ENCODE measurements around the gene BEX4. TPM values are rescaled to one million over a fixed set of nuclear protein-coding genes. Genes with fewer than 3 reads are reported as not detected.
"Not testable (repeated sequence)": the region's sequence is repeated elsewhere in the genome, so short reads cannot be mapped to it uniquely, and the experiment has no call there.

Gene BEX4
- total and polyA plus RNA-seq, 7 experiments from 2014 or later: 8.8 to 120 (median 45.7) TPM

- peaks cover 0 to 5% (median 0%) of the 10 kb centered on the region in 3 experiments for H3K36me3 ChIP-seq (ENCODE audit: control insufficient read depth in 2 of 3, insufficient read depth in 3 of 3, low read length in 3 of 3)
- H3K27ac ChIP-seq (ENCODE audit: low read depth, low read length): no peak overlapping the region
- Mint-ChIP-seq H3K36me3 (no peaks in the 10 kb centered on the region), H3K27ac (peak overlapping the region in 1 of 9 donors; percentile 55), H3K4me3 (no peak overlapping the region), H3K9me3 (no peaks in the 10 kb centered on the region), H3K27me3 (peaks cover 0 to 5% (median 3%) of the 10 kb centered on the region in 5 donors), H3K4me1 (peaks cover 0 to 11% (median 7%) of the 10 kb centered on the region in 7 donors)
- ChIA-PET POLR2A (interaction anchor here (0.8 to 1.3 kb wide), 3 partner anchors 249 to 279 kb away, joined by 3 to 4 read pairs (median 4); no protein-coding TSS in a partner anchor), CTCF (interaction anchor here (0.7 to 1.8 kb wide), 7 partner anchors 13 to 499 kb away, joined by 3 to 14 read pairs (median 3); partner anchors contain the start of gene TMEM31)
- H3K4me3 ChIP-seq (ENCODE audit: low read length): no peak overlapping the region
- no peaks in the 10 kb centered on the region for H3K9me3 ChIP-seq (ENCODE audit: control insufficient read depth in 2 of 3, low read length in 3 of 3)
- peak; percentile 46 for ATAC-seq
- no peaks in the 10 kb centered on the region for H3K27me3 ChIP-seq (ENCODE audit: control insufficient read depth in 2 of 2, insufficient read depth in 2 of 2, low read length in 2 of 2)
- H3K4me1 ChIP-seq (ENCODE audit: control insufficient read depth in 2 of 2, insufficient read depth in 2 of 2, low read length in 2 of 2): no peaks in the 10 kb centered on the region
- intact Hi-C loops (cut with micrococcal nuclease): loop anchor here (1.0 to 5.0 kb wide), 5 partner anchors 37 to 476 kb away; partner anchors contain the start of gene MORF4L2 (in 1 of the 2)
- DNase-seq: peak in 7 of 9 donors; percentile 35 to 59 (median 44)
Observed at GRCh38 chrX:103211012-103211715, 3.7 kb upstream of the BEX4 start.

DNA sequence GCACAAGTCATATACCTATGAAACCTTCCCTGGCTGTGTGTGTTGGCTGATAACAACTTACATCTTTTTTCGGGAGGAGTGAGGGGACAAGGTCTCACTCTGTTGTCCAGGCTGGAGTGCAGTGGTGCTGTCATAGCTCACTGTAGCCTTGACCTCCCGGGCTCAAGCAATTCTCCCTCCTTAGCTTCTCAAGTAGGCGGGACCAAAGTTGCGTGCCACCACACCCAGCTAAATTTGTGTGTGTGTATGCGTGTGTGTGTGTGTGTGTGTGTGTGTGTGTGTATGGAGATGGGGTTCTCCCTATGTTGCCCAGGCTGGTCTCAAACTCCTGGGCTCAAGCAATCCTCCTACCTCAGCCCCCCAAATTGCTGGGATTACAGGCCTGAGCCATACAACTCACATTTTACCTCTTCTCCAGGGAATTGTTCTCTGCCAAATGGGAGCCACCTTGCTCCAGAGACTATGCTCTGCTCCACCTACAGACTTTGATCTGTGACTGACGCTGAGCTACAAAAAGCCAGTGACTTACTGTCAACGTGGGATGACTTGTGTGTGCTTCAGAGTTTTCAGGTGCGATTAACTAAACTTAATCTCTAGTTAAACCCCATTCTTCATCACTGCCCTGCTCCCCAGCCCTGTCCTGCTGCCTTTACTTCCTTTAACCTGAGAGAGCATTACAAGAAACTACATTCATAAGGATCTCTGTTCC, 2.0 kb upstream of the BEX4 start:
- Mint-ChIP-seq H3K27ac (peak overlapping the region in 1 of 9 donors; percentile 69), H3K27me3 (peaks cover 0 to 5% (median 3%) of the 10 kb centered on the region in 5 donors), H3K9me3 (peaks cover 0 to 2% (median 0%) of the 10 kb centered on the region in 11 donors), H3K4me3 (no peak overlapping the region), H3K36me3 (peaks cover 0 to 5% (median 0%) of the 10 kb centered on the region in 5 donors), H3K4me1 (peaks cover 3 to 20% (median 12%) of the 10 kb centered on the region in 7 donors)
- ATAC-seq (no peak), DNase-seq (no peak)
- Histone ChIP-seq H3K27me3 (ENCODE audit: control insufficient read depth in 2 of 2, insufficient read depth in 2 of 2, low read length in 2 of 2) (no peaks in the 10 kb centered on the region), H3K27ac (ENCODE audit: low read depth, low read length) (no peak overlapping the region), H3K36me3 (ENCODE audit: control insufficient read depth in 2 of 3, insufficient read depth in 3 of 3, low read length in 3 of 3) (peaks cover 0 to 5% (median 0%) of the 10 kb centered on the region in 3 experiments), H3K4me1 (ENCODE audit: control insufficient read depth in 2 of 2, insufficient read depth in 2 of 2, low read length in 2 of 2) (no peaks in the 10 kb centered on the region), H3K4me3 (ENCODE audit: low read length) (no peak overlapping the region), H3K9me3 (ENCODE audit: control insufficient read depth in 2 of 3, low read length in 3 of 3) (no peaks in the 10 kb centered on the region)
- ChIA-PET CTCF (interaction anchor here (0.7 kb wide), 1 partner anchor 21 kb away, joined by 5 read pairs; no protein-coding TSS in a partner anchor), POLR2A (interaction anchor here (0.7 to 1.3 kb wide), 3 partner anchors 9 to 636 kb away, joined by 3 to 4 read pairs (median 4); no protein-coding TSS in a partner anchor)
- intact Hi-C loops (cut with micrococcal nuclease): loop anchor here in 1 of 2 donors (5.0 kb wide), 1 partner anchor 474 kb away; the partner anchor contains the start of gene MORF4L2

DNA sequence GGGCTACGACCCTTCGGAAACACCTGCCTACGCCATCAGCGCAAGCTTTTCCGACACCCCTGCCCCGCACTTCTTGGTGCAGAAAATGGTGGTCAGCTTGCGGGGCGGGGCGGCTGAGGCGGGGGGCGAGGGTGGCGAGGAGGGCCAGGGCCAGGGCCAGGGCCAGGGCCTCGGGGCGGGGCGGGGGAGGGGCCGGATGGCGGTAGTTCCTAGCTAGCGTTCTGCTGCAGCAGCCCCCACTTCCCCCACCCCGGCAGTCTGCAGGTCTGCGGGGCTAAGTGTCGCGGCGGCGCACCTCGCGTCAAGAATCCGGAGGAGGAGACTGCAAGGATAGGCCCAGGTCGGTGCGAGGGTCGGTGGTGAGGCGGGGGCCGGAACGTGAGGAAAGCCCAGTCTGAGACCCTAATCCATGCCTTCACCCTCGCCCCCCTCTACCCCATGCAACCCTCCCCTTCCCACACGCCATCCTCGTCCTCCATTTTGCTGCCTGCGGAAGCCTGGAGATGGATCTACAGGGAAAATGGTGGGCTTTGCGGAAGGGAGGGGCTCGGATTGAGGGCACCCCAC, 600 bp downstream of the BEX4 start:
- Mint-ChIP-seq H3K4me3 (peak overlapping the region; percentile 64 to 91 (median 77)), H3K27me3 (peaks cover 0 to 9% (median 0%) of the 10 kb centered on the region in 5 donors), H3K27ac (peak overlapping the region in 8 of 9 donors; percentile 75 to 89 (median 85)), H3K36me3 (peaks cover 0 to 5% (median 0%) of the 10 kb centered on the region in 5 donors), H3K9me3 (peaks cover 0 to 2% (median 0%) of the 10 kb centered on the region in 11 donors), H3K4me1 (peaks cover 3 to 20% (median 12%) of the 10 kb centered on the region in 7 donors)
- H3K4me1 ChIP-seq (ENCODE audit: control insufficient read depth in 2 of 2, insufficient read depth in 2 of 2, low read length in 2 of 2): no peaks in the 10 kb centered on the region
- peaks cover 0 to 5% (median 0%) of the 10 kb centered on the region in 3 experiments for H3K36me3 ChIP-seq (ENCODE audit: control insufficient read depth in 2 of 3, insufficient read depth in 3 of 3, low read length in 3 of 3)
- H3K27me3 ChIP-seq (ENCODE audit: control insufficient read depth in 2 of 2, insufficient read depth in 2 of 2, low read length in 2 of 2): no peaks in the 10 kb centered on the region
- peak in 7 of 9 donors; percentile 38 to 53 (median 43) for DNase-seq
- intact Hi-C loops (cut with micrococcal nuclease): loop anchor here (1.0 to 2.0 kb wide), 7 partner anchors 39 to 1807 kb away; partner anchors contain the start of genes BEX2 (in 2 of the 2), HNRNPH2 (in 1 of the 2), MORF4L2 (in 1 of the 2) and TCEAL8 (in 1 of the 2)
- no peaks in the 10 kb centered on the region for H3K9me3 ChIP-seq (ENCODE audit: control insufficient read depth in 2 of 3, low read length in 3 of 3)
- peak overlapping the region; percentile 97 for H3K27ac ChIP-seq (ENCODE audit: low read depth, low read length)
- POLR2A ChIA-PET: interaction anchor here (0.8 to 0.9 kb wide), 3 partner anchors 36 to 249 kb away, joined by 3 read pairs; no protein-coding TSS in a partner anchor
- ATAC-seq: peak; percentile 47
- CTCF ChIA-PET: no interaction called here
- H3K4me3 ChIP-seq (ENCODE audit: low read length): peak overlapping the region; percentile 61

- intact Hi-C loops (cut with micrococcal nuclease): no loop called here
- CTCF ChIA-PET: no interaction called here
- Histone ChIP-seq H3K9me3 (ENCODE audit: control insufficient read depth in 2 of 3, low read length in 3 of 3) (no peaks in the 10 kb centered on the region), H3K4me3 (ENCODE audit: low read length) (no peak overlapping the region), H3K4me1 (ENCODE audit: control insufficient read depth in 2 of 2, insufficient read depth in 2 of 2, low read length in 2 of 2) (no peaks in the 10 kb centered on the region), H3K36me3 (ENCODE audit: control insufficient read depth in 2 of 3, insufficient read depth in 3 of 3, low read length in 3 of 3) (no peaks in the 10 kb centered on the region), H3K27ac (ENCODE audit: low read depth, low read length) (no peak overlapping the region), H3K27me3 (ENCODE audit: control insufficient read depth in 2 of 2, insufficient read depth in 2 of 2, low read length in 2 of 2) (no peaks in the 10 kb centered on the region)
- H3K9me3 Mint-ChIP-seq: peaks cover 0 to 3% (median 0%) of the 10 kb centered on the region in 11 donors
- DNase-seq (no peak), ATAC-seq (no peak)
- peaks cover 0 to 13% (median 5%) of the 10 kb centered on the region in 7 donors for H3K4me1 Mint-ChIP-seq
- POLR2A ChIA-PET: no interaction called here
- H3K27me3 Mint-ChIP-seq: peaks cover 4 to 43% (median 7%) of the 10 kb centered on the region in 5 donors
- peaks cover 0 to 5% (median 0%) of the 10 kb centered on the region in 5 donors for H3K36me3 Mint-ChIP-seq
- no peak overlapping the region for H3K4me3 Mint-ChIP-seq
- no peak overlapping the region for H3K27ac Mint-ChIP-seq
Observed at GRCh38 chrX:103220511-103221323, 5.8 kb downstream of the BEX4 start.

DNA sequence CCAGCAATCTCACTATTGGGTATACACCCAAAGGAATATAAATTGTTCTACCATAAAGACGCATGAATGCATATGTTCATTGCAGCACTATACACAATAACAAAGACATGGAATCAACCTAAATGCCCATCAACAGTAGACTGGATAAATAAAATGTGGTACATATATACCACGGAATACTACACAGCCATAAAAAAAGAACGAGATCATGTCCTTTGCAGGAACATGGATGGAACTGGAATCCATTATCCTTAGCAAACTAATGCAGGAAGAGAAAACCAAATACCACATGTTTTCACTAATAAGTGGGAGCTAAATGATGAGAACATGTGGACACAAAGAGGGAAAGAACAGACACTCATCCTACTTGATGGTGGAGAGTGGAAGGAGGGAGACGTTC, 11.0 kb downstream of the BEX4 start:
- H3K4me1 ChIP-seq (ENCODE audit: control insufficient read depth in 2 of 2, insufficient read depth in 2 of 2, low read length in 2 of 2); H3K9me3 ChIP-seq (ENCODE audit: control insufficient read depth in 2 of 3, low read length in 3 of 3); H3K27ac Mint-ChIP-seq; POLR2A ChIA-PET; H3K9me3 Mint-ChIP-seq; H3K4me3 Mint-ChIP-seq; H3K4me1 Mint-ChIP-seq; H3K4me3 ChIP-seq (ENCODE audit: low read length); intact Hi-C loops (cut with micrococcal nuclease); CTCF ChIA-PET; ATAC-seq; H3K36me3 Mint-ChIP-seq; DNase-seq; H3K36me3 ChIP-seq (ENCODE audit: control insufficient read depth in 2 of 3, insufficient read depth in 3 of 3, low read length in 3 of 3); H3K27ac ChIP-seq (ENCODE audit: low read depth, low read length); H3K27me3 ChIP-seq (ENCODE audit: control insufficient read depth in 2 of 2, insufficient read depth in 2 of 2, low read length in 2 of 2): not testable (repeated sequence)
- H3K27me3 Mint-ChIP-seq: peaks cover 4 to 39% (median 7%) of the 10 kb centered on the region in 5 donors

Measured in naive thymus-derived CD4-positive, alpha-beta T cell (primary cell).